WTC11 (cell line): ENCODE measurements around the gene TMEM116. TPM values are rescaled to one million over a fixed set of nuclear protein-coding genes. Genes with fewer than 3 reads are reported as not detected.

Source experiments
- ATAC-seq: fragments of 200-7000 bp; cut with Tn5 transposase; 2 replicates; pipeline ENCODE4 v1.10.0; 2021; ENCODE audit warnings: mild to moderate bottlenecking, moderate library complexity
- CTCF ChIA-PET: fragments of 300-600 bp; sonication (Branson Sonifier 250); formaldehyde crosslinking; loops from one replicate; lab custom pipeline; 2021; ENCODE audit warnings: antibody characterized with exemption; lab: Charles Lee
- POLR2A ChIA-PET: fragments of 350-600 bp; sonication (Branson Sonifier 250); formaldehyde crosslinking; loops from one replicate; lab custom pipeline; 2021; ENCODE audit warnings: antibody characterized with exemption; lab: Charles Lee
- DNase-seq: peaks from one replicate; pipeline ENCODE4 v3.0.0; 2021; ENCODE audit warnings: low spot score
- H3K27ac Mint-ChIP-seq: 2 replicates; pipeline ENCODE4 v1.8.0; 2021; ENCODE audit warnings: mixed read lengths
- H3K27me3 Mint-ChIP-seq: 2 replicates; pipeline ENCODE4 v1.8.0; 2021; ENCODE audit warnings: low read depth, mild to moderate bottlenecking, moderate library complexity, mixed read lengths
- H3K36me3 Mint-ChIP-seq: 2 replicates; pipeline ENCODE4 v1.8.0; 2021; ENCODE audit warnings: mixed read lengths
- H3K4me1 Mint-ChIP-seq: 2 replicates; pipeline ENCODE4 v1.8.0; 2022; ENCODE audit warnings: mixed read lengths
- H3K4me3 Mint-ChIP-seq: 2 replicates; pipeline ENCODE4 v1.8.0; 2021; ENCODE audit warnings: mild to moderate bottlenecking, moderate library complexity, mixed read lengths
- H3K9me3 Mint-ChIP-seq: 2 replicates; pipeline ENCODE4 v1.8.0; 2021; ENCODE audit warnings: mixed read lengths
- CBFB ChIP-seq: sonication (generic); formaldehyde crosslinking; IDR thresholded peaks from 2 replicates; pipeline ENCODE4 v1.8.1; 2022; ENCODE audit warnings: mild to moderate bottlenecking, low read depth, missing genetic modification reagents
- CTCF ChIP-seq: fragments of 200-600 bp; IDR thresholded peaks from 2 replicates; pipeline ENCODE4 v1.8.0; 2022; ENCODE audit warnings: antibody characterized with exemption
- EMX1 ChIP-seq: fragments of 250-450 bp; sonication (Bioruptor Pico); IDR thresholded peaks from 2 replicates; pipeline ENCODE4 v1.8.0; 2021; ENCODE audit warnings: mild to moderate bottlenecking
- JUN ChIP-seq: sonication (generic); formaldehyde crosslinking; IDR thresholded peaks from 2 replicates; pipeline ENCODE4 v1.8.0; 2023; ENCODE audit warnings: mild to moderate bottlenecking, missing genetic modification reagents
- MAX ChIP-seq: sonication (generic); formaldehyde crosslinking; IDR thresholded peaks from 2 replicates; pipeline ENCODE4 v1.8.0; 2022; ENCODE audit warnings: mild to moderate bottlenecking, missing genetic modification reagents
- NFATC4 ChIP-seq: fragments of 250-450 bp; sonication (Bioruptor Pico); IDR thresholded peaks from 2 replicates; pipeline ENCODE4 v1.9.0; 2021; ENCODE audit warnings: mild to moderate bottlenecking
- NR1H2 ChIP-seq: sonication (generic); formaldehyde crosslinking; IDR thresholded peaks from 2 replicates; pipeline ENCODE4 v1.9.0; 2021; ENCODE audit warnings: mild to moderate bottlenecking, moderate library complexity, missing genetic modification reagents
- RELA ChIP-seq: sonication (generic); formaldehyde crosslinking; IDR thresholded peaks from 2 replicates; pipeline ENCODE4 v1.8.1; 2022; ENCODE audit warnings: missing genetic modification reagents, mild to moderate bottlenecking, borderline replicate concordance
- ZBTB21 ChIP-seq: sonication (generic); formaldehyde crosslinking; IDR thresholded peaks from 2 replicates; pipeline ENCODE4 v1.8.1; 2023; ENCODE audit warnings: mild to moderate bottlenecking, missing genetic modification reagents, borderline replicate concordance
- ZNF263 ChIP-seq: sonication (generic); formaldehyde crosslinking; IDR thresholded peaks from 2 replicates; pipeline ENCODE4 v1.8.1; 2022; ENCODE audit warnings: low read depth, mild to moderate bottlenecking, moderate library complexity, missing genetic modification reagents
- ZNF416 ChIP-seq: fragments of 250-450 bp; sonication (Bioruptor Pico); IDR thresholded peaks from 2 replicates; pipeline ENCODE4 v1.9.0; 2021; ENCODE audit warnings: mild to moderate bottlenecking, inconsistent platforms
- total RNA-seq: library from RNA; stranded (reverse); gene quantifications from 3 replicates; pipeline ENCODE4 v1.2.3, GENCODE V29; 2021
- TF ChIP-seq, protein P1 (sequence below): sonication (generic); formaldehyde crosslinking; IDR thresholded peaks from 2 replicates; pipeline ENCODE4 v1.8.1; 2022; ENCODE audit warnings: mild to moderate bottlenecking, moderate library complexity, missing genetic modification reagents
- TF ChIP-seq, protein P2 (sequence below): sonication (generic); formaldehyde crosslinking; IDR thresholded peaks from 2 replicates; pipeline ENCODE4 v1.8.1; 2022; ENCODE audit warnings: low read depth, missing genetic modification reagents, borderline replicate concordance
- TF ChIP-seq, protein P3 (sequence below): sonication (generic); formaldehyde crosslinking; IDR thresholded peaks from 2 replicates; pipeline ENCODE4 v1.8.0; 2022; ENCODE audit warnings: mild to moderate bottlenecking, missing genetic modification reagents
- TF ChIP-seq, protein P4 (sequence below): fragments of 250-450 bp; sonication (Bioruptor Pico); IDR thresholded peaks from 2 replicates; pipeline ENCODE4 v2.1.2; 2022; ENCODE audit warnings: mild to moderate bottlenecking, moderate library complexity

The TMEM116 gene
- total RNA-seq, 1 experiment from 2014 or later, result 7.8 TPM

- TF ChIP-seq, protein P1, sequence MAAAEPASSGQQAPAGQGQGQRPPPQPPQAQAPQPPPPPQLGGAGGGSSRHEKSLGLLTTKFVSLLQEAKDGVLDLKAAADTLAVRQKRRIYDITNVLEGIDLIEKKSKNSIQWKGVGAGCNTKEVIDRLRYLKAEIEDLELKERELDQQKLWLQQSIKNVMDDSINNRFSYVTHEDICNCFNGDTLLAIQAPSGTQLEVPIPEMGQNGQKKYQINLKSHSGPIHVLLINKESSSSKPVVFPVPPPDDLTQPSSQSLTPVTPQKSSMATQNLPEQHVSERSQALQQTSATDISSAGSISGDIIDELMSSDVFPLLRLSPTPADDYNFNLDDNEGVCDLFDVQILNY (CRISPR knock-in tag), result no peak
- TF ChIP-seq EMX1 (CRISPR knock-in tag) (no peak), CTCF (no peak), RELA (CRISPR knock-in tag) (no peak), ZNF263 (no peak)
- TF ChIP-seq, protein P2, sequence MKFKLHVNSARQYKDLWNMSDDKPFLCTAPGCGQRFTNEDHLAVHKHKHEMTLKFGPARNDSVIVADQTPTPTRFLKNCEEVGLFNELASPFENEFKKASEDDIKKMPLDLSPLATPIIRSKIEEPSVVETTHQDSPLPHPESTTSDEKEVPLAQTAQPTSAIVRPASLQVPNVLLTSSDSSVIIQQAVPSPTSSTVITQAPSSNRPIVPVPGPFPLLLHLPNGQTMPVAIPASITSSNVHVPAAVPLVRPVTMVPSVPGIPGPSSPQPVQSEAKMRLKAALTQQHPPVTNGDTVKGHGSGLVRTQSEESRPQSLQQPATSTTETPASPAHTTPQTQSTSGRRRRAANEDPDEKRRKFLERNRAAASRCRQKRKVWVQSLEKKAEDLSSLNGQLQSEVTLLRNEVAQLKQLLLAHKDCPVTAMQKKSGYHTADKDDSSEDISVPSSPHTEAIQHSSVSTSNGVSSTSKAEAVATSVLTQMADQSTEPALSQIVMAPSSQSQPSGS (CRISPR knock-in tag), result no peak
Observed at GRCh38 chr12:112005419-112006395, 7.3 kb downstream of the TMEM116 start (continued).

- H3K4me3 Mint-ChIP-seq, result no peak overlapping the region
- no peak for ATAC-seq
- ChIA-PET CTCF (no interaction called here), POLR2A (interaction anchor here (0.7 kb wide), 1 partner anchor 118 kb away, joined by 3 read pairs; no protein-coding TSS in a partner anchor)
- H3K4me1 Mint-ChIP-seq, result peaks cover 15% of the 10 kb centered on the region
- DNase-seq, result no peak
- H3K27ac Mint-ChIP-seq, result no peak overlapping the region
- TF ChIP-seq NFATC4 (no peak), NR1H2 (CRISPR knock-in tag) (no peak), ZBTB21 (CRISPR knock-in tag) (no peak), ZNF416 (CRISPR knock-in tag) (no peak), MAX (CRISPR knock-in tag) (no peak)
- TF ChIP-seq, protein P3, sequence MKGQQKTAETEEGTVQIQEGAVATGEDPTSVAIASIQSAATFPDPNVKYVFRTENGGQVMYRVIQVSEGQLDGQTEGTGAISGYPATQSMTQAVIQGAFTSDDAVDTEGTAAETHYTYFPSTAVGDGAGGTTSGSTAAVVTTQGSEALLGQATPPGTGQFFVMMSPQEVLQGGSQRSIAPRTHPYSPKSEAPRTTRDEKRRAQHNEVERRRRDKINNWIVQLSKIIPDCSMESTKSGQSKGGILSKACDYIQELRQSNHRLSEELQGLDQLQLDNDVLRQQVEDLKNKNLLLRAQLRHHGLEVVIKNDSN (CRISPR knock-in tag), result no peak
- H3K9me3 Mint-ChIP-seq, result no peaks in the 10 kb centered on the region; the same call in 1 of the 2 replicates
- no peaks in the 10 kb centered on the region for H3K27me3 Mint-ChIP-seq
- H3K36me3 Mint-ChIP-seq, result peaks cover 6% of the 10 kb centered on the region; the same call in 1 of the 2 replicates
Observed at GRCh38 chr12:112004041-112004440, 8.9 kb downstream of the TMEM116 start.

DNA sequence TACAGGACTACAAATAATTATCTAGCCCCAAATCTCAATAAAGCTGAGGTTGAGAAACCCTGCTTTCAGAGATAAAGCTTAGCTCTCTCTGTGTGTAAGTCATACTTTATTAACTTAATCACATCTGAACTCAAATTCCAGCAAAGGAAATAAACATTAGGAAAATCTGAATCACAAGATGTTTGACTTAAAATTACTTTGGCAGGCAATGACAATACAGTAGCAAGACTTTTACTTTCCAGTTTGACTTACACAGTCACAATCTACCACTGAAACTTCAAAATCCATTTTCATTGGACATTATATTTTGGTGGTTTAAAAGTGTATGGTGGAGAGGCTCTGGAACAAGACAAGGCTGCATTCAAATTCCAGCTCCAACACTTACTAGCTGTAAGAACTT, 11.4 kb downstream of the TMEM116 start:
- H3K36me3 Mint-ChIP-seq, result peaks cover 6% of the 10 kb centered on the region; the same call in 1 of the 2 replicates

More for the DNA sequence above, 11.4 kb downstream of the TMEM116 start:
- CTCF ChIA-PET, result interaction anchor here (1.1 to 1.2 kb wide), 2 partner anchors 19 to 57 kb away, joined by 3 read pairs; no protein-coding TSS in a partner anchor
- Mint-ChIP-seq H3K27me3 (no peaks in the 10 kb centered on the region), H3K4me1 (peaks cover 12% of the 10 kb centered on the region), H3K9me3 (no peaks in the 10 kb centered on the region; the same call in 1 of the 2 replicates), H3K27ac (no peak overlapping the region), H3K4me3 (no peak overlapping the region)
- POLR2A ChIA-PET, result no interaction called here
- no peak for DNase-seq
- ATAC-seq, result no peak
- TF ChIP-seq CBFB (CRISPR knock-in tag) (no peak), ZNF263 (no peak), JUN (no peak)
- TF ChIP-seq, protein P4, sequence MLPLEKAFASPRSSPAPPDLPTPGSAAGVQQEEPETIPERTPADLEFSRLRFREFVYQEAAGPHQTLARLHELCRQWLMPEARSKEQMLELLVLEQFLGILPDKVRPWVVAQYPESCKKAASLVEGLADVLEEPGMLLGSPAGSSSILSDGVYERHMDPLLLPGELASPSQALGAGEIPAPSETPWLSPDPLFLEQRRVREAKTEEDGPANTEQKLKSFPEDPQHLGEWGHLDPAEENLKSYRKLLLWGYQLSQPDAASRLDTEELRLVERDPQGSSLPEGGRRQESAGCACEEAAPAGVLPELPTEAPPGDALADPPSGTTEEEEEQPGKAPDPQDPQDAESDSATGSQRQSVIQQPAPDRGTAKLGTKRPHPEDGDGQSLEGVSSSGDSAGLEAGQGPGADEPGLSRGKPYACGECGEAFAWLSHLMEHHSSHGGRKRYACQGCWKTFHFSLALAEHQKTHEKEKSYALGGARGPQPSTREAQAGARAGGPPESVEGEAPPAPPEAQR (CRISPR knock-in tag), result no peak
